Midbrain (tissue), 1 donor: ENCODE measurements around the gene PCDH17.
A peak's percentile ranks its signal among the peaks of the same experiment; 100 is the strongest.

Experiments
- DNase-seq: peaks from one replicate; lab custom pipeline; 2025; lab: John Stamatoyannopoulos, UW

The PCDH17 gene

DNA sequence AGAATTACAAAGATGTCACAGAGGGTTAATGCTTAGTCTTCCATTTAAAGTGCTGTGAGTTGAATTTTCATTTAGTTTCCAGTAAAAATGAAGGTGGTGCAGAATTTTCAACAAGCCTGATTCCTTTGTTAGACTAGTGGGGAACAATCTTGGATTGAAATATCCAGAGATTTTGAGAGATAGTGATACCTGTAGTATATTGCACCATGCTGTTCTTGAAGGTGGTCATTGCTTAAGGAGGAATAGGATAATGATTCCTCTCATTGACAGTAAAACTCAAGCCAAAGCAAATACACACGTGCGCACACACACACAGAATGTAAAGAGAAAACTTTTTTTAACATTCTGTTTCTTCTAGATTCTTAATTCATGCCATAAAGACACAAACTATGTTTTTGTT lies 5.3 kb downstream of the PCDH17 start:
- no peak for DNase-seq

- no peak for DNase-seq
Observed at GRCh38 chr13:57637515-57637914, 6.0 kb downstream of the PCDH17 start.

GRCh38 chr13:57638186-57638890 lies 6.8 kb downstream of the PCDH17 start:
- DNase-seq: no peak

DNA sequence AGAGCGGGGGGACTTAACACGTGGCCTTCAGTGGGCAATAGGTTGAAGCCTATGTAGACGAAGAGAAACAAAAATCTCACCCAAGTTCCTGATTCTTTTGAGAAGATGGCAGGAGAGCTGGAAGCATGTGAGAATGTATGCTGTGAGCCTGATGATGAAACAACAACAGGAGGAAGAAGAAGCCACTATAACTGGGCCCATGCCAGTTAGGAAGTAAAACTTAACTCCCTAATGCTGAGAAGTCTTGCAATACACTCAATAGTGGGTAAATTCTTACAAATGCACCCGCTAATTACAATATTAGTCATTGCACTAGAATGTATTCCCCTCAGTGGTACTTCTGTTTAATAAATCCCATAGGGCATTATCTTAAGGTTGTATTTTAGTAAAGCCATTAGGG lies 9.1 kb downstream of the PCDH17 start:
- no peak for DNase-seq

DNA sequence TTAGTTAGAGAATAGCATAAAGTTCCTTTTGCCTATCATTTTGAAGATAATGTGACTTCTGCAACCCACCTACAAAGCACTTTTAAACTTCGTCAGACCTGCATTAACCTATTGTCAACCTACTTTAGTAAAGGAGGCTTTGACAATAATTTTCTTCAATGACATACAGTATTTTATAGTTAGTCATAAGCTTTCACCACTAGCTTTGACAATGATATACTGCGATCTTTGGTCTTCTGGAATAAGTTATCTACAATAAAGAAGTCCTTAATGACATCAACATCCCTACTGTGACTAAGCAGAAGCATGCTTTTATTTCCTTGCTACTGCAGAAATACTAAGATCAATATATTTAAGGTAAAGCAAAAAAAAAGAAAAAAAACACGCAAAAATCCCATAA lies 9.5 kb downstream of the PCDH17 start:
- DNase-seq: no peak

DNA sequence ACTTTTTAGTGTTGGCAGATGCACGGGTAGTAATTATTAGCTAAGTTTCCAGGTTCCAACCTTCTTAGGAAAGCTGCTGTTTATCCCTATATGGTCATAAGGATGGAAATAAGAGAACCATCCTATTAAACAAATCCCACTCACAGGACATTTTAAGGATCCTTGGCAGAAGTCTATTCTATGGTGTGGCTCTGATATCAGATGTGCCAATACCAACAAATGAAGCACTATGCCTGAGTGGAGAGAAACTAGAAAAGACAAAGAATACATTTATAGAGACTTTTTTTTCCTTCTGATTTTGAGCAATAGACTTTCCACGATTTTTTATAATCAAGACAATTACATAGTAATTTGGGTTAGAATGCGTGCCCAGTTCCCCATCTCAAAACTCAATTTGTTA lies 12.6 kb downstream of the PCDH17 start:
- no peak for DNase-seq

GRCh38 chr13:57653229-57653989 lies 21.9 kb downstream of the PCDH17 start:
- DNase-seq: no peak

- DNase-seq: no peak
Observed at GRCh38 chr13:57665481-57665880, 33.9 kb downstream of the PCDH17 start.

DNA sequence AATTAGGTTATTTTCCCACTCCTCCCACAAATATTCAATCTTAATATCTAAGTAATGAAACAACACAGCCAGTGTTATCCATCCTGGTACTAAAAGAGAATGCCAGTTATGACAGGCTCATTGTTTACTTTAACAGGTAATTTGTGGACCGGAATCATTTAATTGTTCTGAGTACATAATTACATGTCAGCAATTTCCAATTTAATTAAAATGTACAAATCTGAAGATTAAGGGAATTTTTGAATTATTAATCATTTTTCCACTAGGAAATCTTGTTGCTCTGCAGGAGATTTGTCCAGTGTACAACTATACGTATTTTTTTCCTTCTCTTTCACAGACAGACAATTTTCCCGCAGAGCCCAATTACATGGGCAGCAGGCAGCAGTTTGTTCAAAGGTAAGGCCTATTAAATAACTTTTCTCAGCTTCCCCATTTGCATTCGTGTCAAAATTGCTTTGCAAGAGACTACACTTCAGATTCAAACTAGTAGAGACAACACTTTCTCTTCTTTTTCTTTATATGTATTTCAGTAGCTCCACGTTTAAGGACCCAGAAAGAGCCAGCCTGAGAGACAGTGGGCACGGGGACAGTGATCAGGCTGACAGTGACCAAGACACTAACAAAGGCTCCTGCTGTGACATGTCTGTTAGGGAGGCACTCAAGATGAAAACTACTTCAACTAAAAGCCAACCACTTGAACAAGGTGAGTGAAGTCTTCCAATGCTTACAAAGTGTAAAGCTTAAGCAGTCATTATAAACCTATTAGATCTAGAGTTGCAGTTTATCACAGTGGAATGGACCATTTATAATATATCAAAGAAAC lies 34.8 kb downstream of the PCDH17 start:
- DNase-seq: no peak

- DNase-seq: no peak
Observed at GRCh38 chr13:57672168-57672567, 40.6 kb downstream of the PCDH17 start.

DNA sequence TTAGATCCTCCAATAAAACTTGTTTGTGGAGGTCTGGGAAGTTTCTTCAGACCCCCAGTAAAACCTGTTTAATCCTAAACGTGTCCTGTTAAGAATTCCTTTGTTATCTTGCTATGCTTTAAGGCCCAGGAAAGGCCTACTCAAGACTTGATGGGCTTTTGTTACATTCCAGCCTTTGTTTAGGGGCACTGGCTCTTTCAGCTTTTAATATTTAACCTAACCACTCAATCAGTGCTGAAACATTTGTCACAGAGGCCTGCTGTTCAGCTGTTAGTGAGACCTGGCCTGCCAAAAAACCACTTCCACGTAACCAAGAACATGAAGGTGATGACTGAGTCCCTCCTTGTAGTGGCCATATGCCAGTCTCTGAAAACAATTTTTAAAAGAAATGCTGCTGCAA lies 41.7 kb downstream of the PCDH17 start:
- no peak for DNase-seq

- no peak for DNase-seq
Observed at GRCh38 chr13:57675526-57675925, 44.0 kb downstream of the PCDH17 start.

DNA sequence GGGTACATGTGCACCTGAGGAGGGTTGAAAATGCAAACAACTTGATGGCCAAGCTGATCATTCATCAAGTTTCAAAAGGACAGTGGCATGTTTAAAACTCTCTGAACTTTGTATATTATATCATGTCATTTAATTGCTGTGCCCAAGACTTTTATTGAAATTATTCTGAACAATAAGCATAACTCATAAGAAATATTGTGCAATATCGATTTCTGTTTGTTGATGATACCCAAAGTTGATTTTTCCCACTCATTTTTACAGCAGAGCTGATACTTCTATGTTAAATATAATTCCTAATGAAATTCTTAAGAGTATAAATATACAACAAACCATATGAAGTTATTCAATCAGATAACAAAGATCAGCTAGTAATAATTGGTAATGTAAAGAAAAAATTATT lies 49.1 kb downstream of the PCDH17 start:
- no peak for DNase-seq

DNA sequence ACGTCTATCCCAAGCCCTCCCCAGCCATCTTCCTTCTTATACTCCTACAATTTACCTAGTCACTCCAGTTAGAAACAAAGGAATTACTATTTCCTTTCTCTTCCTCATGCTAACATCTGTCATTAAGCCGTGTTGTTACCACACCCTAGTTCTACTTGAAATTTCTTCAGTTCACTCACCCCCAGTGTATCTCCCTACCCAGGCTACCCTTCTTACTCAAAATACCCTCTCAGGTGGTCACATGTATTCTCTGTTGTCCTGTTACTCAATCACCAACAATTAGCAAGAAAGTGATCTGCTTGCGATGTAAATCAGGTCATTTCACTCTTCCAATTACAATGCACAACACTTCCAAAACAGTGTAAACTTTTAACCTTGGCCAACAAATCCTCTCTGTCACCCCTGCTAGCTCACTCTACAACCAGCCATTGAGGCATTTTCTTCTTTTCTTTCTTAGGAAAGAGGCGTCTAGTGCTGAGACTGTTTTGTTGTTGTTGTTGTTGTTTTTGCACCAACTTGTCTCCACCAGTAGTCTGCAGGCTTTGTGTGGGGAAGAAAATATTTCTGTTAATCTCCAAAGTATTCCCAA lies 50.7 kb downstream of the PCDH17 start:
- no peak for DNase-seq

DNA sequence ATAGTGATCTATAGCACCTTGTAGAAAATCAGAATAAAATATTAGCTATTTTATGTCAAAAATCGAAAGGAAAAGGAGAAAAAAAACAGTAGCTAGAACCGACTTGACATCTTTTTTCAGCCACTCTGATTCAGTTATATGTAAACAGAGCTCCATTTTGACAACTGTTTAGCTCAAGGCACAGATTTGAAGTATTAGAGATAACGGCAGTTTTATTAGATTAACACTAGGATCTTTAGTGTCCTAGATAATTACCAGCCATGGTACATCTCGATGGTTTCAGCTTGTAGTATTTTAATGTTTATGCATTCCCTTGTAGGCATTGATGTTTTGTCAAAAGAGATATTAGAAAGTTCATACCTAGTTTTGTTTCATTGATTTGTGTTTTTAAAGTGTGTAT lies 67.3 kb downstream of the PCDH17 start:
- no peak for DNase-seq

DNA sequence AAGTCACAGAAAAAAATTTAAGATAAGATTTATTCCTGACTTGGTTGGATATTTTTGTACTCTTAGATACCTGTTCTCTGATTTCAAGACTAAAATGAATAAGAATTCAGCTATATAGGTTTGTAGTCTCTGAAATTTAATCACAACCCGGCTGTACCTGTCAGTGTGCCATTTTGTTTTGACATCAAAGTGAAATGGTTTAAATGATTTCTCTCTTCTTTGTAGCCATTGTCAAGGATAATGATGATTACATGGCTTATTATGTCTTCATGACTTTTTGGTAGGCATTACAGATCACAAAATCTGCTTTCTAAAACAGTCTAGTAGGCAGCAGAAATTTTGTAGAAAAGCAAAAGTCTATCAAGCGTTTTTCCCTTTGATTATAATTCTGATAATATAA lies 72.5 kb downstream of the PCDH17 start:
- no peak for DNase-seq

DNA sequence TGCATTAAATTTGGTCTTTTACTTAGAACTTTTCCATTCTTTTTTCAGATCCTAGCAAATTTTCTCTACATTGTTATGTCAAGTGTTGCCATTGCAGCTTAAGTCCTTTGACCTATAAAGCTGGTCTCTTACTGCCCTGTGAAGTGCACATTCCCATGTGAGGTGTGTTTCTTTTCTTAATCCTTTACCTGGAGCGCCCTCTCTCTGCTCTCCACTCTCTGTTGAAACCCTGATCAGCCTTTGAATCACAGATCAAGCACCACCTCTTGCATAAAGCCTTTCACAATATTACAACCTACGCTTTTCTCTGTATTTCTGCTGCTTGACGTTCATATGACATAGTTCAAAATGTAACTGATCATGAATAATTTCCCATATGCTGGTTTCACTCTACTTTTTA lies 84.8 kb downstream of the PCDH17 start:
- peak; percentile 17 for DNase-seq

DNA sequence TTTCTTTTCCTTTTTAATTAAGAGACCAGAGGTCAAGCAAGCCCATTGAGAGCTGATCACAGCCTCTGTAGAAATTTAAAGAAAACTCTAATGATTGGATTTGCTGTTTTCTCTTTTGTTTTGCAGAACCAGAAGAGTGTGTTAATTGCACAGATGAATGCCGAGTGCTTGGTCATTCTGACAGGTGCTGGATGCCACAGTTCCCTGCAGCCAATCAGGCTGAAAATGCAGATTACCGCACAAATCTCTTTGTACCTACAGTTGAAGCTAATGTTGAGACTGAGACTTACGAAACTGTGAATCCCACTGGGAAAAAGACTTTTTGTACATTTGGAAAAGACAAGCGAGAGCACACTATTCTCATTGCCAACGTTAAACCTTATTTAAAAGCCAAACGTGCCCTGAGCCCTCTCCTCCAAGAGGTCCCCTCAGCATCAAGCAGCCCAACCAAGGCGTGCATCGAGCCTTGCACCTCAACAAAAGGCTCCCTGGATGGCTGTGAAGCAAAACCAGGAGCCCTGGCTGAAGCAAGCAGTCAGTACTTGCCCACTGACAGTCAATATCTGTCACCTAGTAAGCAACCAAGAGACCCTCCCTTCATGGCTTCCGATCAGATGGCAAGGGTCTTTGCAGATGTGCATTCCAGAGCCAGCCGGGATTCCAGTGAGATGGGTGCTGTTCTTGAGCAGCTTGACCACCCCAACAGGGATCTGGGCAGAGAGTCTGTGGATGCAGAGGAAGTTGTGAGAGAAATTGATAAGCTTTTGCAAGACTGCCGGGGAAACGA lies 93.1 kb downstream of the PCDH17 start:
- DNase-seq: no peak

- no peak for DNase-seq
Observed at GRCh38 chr13:57725480-57725879, 93.9 kb downstream of the PCDH17 start.

DNA sequence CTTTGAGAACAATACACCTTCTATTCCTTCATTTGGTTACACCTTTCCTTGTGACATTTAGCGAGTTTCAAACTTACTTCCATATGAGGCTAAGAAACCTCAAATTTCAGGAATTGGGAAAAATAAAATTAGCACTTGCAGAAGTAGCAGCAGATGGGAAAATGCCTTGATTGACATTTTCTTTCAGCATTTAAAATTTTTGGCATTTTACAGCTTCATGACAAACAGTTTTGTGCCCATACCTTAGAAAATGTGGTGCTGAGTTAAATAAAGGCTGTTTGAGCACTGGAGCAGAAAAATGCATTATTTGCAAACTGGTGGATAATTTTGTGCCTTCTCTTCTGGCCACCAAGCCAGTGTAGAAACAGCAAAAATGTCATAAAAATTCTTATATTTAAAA lies 95.4 kb downstream of the PCDH17 start:
- DNase-seq: no peak

DNA sequence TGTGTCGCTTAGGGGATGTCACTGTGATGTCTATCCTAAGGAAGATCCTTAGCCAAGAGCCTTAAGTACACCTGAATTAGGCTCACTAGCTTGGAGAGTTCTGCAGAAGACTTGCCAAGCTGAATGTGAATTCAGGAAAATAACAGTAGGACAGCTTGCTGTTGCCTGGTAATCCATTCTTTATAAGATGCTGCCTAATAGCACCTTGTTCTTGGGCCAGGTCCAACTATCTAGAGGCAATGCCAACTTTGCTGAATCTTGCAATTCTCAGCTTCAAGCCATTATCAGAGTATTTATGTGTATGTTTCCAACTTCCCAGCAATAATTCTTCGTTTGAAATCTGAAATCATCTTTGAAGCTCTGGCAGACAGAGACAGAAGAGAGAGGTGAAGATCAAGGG lies 102.8 kb downstream of the PCDH17 start:
- no peak for DNase-seq

- no peak for DNase-seq
Observed at GRCh38 chr13:57739089-57739488, 107.5 kb downstream of the PCDH17 start.
